Stimulated activated CD8-positive, alpha-beta memory T cell treated with anti-CD3 and anti-CD28 coated beads, Interleukin-7, amount 100 ng/mL, for 24 hours (primary cell): ENCODE data around the gene TMEM72.

Experiments
- DNase-seq: peaks from one replicate; pipeline ENCODE4 v3.0.0-alpha.2; 2020; ENCODE audit warnings: low read depth

Gene TMEM72

GRCh38 chr10:44934416-44935200 lies 23.5 kb downstream of the TMEM72 start:
- DNase-seq, result no peak

- DNase-seq, result no peak
These were observed 24.2 kb downstream of the TMEM72 start for GRCh38 chr10:44935201-44935965.

GRCh38 chr10:44935966-44936295 lies 24.8 kb downstream of the TMEM72 start:
- no peak for DNase-seq

- no peak for DNase-seq
These were observed 25.3 kb downstream of the TMEM72 start for GRCh38 chr10:44936314-44936975.

GRCh38 chr10:44937196-44938005 lies 26.3 kb downstream of the TMEM72 start:
- no peak for DNase-seq

- no peak for DNase-seq
These were observed 27.8 kb downstream of the TMEM72 start for GRCh38 chr10:44938956-44939355.

GRCh38 chr10:44939691-44940401 lies 28.7 kb downstream of the TMEM72 start:
- DNase-seq, result no peak

GRCh38 chr10:44944354-44944753 lies 33.2 kb downstream of the TMEM72 start:
- DNase-seq, result no peak

GRCh38 chr10:44946205-44946604 lies 35.1 kb downstream of the TMEM72 start:
- no peak for DNase-seq

GRCh38 chr10:44947371-44948152 lies 36.4 kb downstream of the TMEM72 start:
- no peak for DNase-seq

GRCh38 chr10:44948642-44949041 lies 37.5 kb downstream of the TMEM72 start:
- no peak for DNase-seq

GRCh38 chr10:44949127-44949802 lies 38.1 kb downstream of the TMEM72 start:
- no peak for DNase-seq

- DNase-seq, result no peak
These were observed 38.8 kb downstream of the TMEM72 start for GRCh38 chr10:44949915-44950314.

GRCh38 chr10:44950326-44951225 lies 39.4 kb downstream of the TMEM72 start:
- DNase-seq, result no peak

GRCh38 chr10:44951576-44952226 lies 40.6 kb downstream of the TMEM72 start:
- DNase-seq, result no peak

- no peak for DNase-seq
These were observed 41.7 kb downstream of the TMEM72 start for GRCh38 chr10:44952779-44953231.

- no peak for DNase-seq
These were observed 42.9 kb downstream of the TMEM72 start for GRCh38 chr10:44954042-44954441.

GRCh38 chr10:44954962-44955361 lies 43.8 kb downstream of the TMEM72 start:
- no peak for DNase-seq
